ENCODE measurements around the gene ARHGEF39.

DNA sequence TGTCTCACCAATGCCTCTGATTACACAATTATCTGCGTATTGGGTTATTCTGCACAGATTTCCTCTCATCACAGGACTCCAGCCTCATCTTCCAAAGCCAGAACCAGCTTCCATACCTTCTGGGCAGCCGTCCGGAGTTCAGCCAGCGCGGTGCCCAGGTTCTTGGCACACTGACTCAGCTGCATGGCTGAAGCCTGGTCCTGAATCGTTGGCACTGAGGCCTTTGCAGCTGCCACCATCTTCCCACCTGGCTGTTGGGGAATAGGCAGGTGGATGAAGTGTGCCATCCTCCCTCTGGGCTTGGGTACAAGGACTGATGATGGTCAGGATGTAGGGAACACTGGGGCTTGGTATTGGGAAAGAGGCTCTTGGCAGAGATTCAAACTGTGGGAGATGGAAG lies 49.1 kb upstream of the ARHGEF39 start:
- TF ChIP-seq, protein P1, sequence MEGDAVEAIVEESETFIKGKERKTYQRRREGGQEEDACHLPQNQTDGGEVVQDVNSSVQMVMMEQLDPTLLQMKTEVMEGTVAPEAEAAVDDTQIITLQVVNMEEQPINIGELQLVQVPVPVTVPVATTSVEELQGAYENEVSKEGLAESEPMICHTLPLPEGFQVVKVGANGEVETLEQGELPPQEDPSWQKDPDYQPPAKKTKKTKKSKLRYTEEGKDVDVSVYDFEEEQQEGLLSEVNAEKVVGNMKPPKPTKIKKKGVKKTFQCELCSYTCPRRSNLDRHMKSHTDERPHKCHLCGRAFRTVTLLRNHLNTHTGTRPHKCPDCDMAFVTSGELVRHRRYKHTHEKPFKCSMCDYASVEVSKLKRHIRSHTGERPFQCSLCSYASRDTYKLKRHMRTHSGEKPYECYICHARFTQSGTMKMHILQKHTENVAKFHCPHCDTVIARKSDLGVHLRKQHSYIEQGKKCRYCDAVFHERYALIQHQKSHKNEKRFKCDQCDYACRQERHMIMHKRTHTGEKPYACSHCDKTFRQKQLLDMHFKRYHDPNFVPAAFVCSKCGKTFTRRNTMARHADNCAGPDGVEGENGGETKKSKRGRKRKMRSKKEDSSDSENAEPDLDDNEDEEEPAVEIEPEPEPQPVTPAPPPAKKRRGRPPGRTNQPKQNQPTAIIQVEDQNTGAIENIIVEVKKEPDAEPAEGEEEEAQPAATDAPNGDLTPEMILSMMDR (IDR thresholded peaks at IDR 0.05; ENCODE audit: insufficient read depth, low read depth, low read length), result no peak
- no peak for TF ChIP-seq EZH2 (IDR thresholded peaks at IDR 0.05; ENCODE audit: insufficient read depth, low read length)
